Thyroid gland (tissue), 4 donors: Measurements from ENCODE around the gene PSMA8. TPM values are rescaled to one million over a fixed set of nuclear protein-coding genes. Genes with fewer than 3 reads are reported as not detected.

Experiments used
- DNase-seq, 2 donors: peaks; one replicate each; pipeline ENCODE4 v3.0.0-alpha.2; 2019
- H3K27ac ChIP-seq, 3 donors: fragments of 200-600 bp; sonication (generic); 1 replicate in 2 of 3; 2 replicates in 1 of 3; pipeline ENCODE4 v1.5.1; 2016 to 2019; ENCODE audit warnings: mild to moderate bottlenecking in 1 of 3, moderate library complexity in 1 of 3
- H3K27me3 ChIP-seq: fragments of 200-600 bp; sonication (generic); one replicate; pipeline ENCODE4 v1.5.1; 2019
- H3K36me3 ChIP-seq, 2 donors: fragments of 200-600 bp; sonication (generic); one replicate each; pipeline ENCODE4 v1.5.1; 2016 to 2019
- H3K4me1 ChIP-seq, 2 donors: fragments of 200-600 bp; sonication (generic); one replicate each; pipeline ENCODE4 v1.5.1; 2017 to 2019
- H3K4me3 ChIP-seq, 3 donors: fragments of 200-600 bp; sonication (generic); replicated peaks in 1 of 3; 1 replicate in 2 of 3; 2 replicates in 1 of 3; pipeline ENCODE4 v1.5.1; 2016; ENCODE audit warnings: mild to moderate bottlenecking in 1 of 3
- H3K9me3 ChIP-seq: fragments of 200-600 bp; sonication (generic); one replicate; pipeline ENCODE4 v1.5.1; 2017
- CTCF ChIP-seq, 6 experiments: fragments of 200-600 bp in 3 of 6; fragments of 450-650 bp in 3 of 6; sonication (generic) in 3 of 6; IDR thresholded peaks; one replicate each; pipeline ENCODE4 v1.5.1; 2016 to 2019; ENCODE audit warnings: antibody characterized with exemption in 6 of 6, mild to moderate bottlenecking in 2 of 6, inconsistent platforms in 1 of 6, moderate library complexity in 1 of 6
- POLR2A ChIP-seq, 2 donors: fragments of 450-650 bp; IDR thresholded peaks; one replicate each; pipeline ENCODE4 v1.6.1; 2017; ENCODE audit warnings: antibody characterized with exemption in 2 of 2, mild to moderate bottlenecking in 2 of 2, moderate library complexity in 1 of 2
- WGBS, 2 donors: methylation state at CpG; one replicate each; pipeline ENCODE4 v1.1.5; 2017; 5-methylcytosine and 5-hydroxymethylcytosine counted together
- intact Hi-C: fragments of 100-400 bp; cut with DNase I; formaldehyde crosslinking; loops from one replicate; pipeline ENCODE4 v1.15.1; 2023
- total RNA-seq, 4 donors: library from RNA; depleted of rRNA; stranded (reverse); fragments of >200 nt; gene quantifications; one replicate each; pipeline ENCODE4 v1.2.3, GENCODE V29; 2016

The PSMA8 gene
- total RNA-seq, 4 donors from 2014 or later, result 0.40 TPM; not detected in 3

DNA sequence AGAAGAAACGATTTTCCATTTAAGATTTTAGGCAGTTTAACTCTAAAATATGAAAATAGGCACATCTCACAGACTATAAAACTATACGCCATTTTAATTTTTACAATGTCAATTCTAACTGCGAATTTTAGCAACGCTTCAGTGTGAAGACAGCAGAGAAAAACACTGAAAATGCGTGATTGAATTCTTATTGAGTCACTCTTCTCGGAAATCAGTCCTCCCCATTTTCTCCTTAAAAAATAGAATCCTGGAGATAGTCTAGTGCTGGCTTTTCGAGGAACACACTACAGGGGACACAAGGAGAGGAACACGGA, 92.2 kb downstream of the PSMA8 start:
- Histone ChIP-seq H3K9me3 (no peaks in the 10 kb centered on the region), H3K4me1 (peaks cover 7% of the 10 kb centered on the region in 2 donors), H3K36me3 (no peaks in the 10 kb centered on the region), H3K27me3 (no peaks in the 10 kb centered on the region), H3K27ac (peak overlapping the region in 2 of 3 donors; percentile 45 to 64), H3K4me3 (peak overlapping the region in 2 of 3 donors; percentile 81 to 91)
- 21% methylated on average over 8 of the region's 8 CpGs for WGBS, 2 donors
- DNase-seq, result no peak
- intact Hi-C loops, result loop anchor here (10.0 kb wide), 1 partner anchor 131 kb away; the partner anchor contains the start of gene SS18
- no peak for TF ChIP-seq POLR2A (IDR thresholded peaks at IDR 0.05)
- no peak for TF ChIP-seq CTCF (IDR thresholded peaks at IDR 0.05)

DNA sequence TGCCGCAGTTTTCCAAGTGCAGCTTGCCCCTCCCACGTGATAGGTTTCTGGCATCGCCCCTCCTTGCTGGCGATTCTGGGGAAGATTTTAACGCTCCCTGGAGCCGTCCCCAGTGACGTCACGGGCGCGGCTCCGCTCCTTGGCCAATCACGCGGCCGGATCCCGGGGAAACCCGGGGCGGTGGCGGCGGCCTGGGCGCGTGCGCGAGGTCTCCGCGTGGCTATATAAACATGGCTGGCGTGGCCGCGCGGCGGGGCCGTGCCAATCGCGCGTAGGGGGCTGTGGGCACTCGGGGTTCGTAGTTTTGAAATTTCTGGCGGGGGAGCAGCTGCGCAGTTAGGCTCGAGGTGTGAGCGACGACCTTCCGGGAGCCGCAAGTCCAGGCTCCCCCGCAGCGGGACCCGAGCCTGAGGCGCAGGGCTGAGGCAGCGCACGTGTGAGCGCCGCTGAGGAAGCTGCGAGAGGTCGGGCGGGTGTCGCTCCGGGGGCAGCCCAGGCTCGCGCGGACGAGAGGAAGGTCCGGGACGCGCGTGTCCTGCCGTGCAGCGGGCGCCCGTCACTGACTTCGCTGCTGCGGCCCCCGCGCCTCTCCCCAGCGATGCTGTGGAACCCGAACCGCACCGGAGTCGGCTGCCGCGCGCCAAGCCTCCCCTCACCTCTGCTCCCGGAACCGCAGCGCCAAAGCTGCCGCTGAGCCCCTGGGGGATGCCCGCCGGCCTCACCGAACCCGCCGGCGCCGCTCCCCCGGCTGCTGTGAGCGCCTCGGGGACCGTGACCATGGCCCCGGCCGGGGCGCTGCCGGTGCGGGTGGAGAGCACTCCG, 92.8 kb downstream of the PSMA8 start, which contains the start of gene TAF4B:
Gene TAF4B (plus strand): TSS at position 217 of the 822 bp plus-strand sequence. CDS start 489 bp downstream, at position 706.
- DNase-seq, result peak; percentile 96
- Histone ChIP-seq H3K27me3 (no peaks in the 10 kb centered on the region), H3K4me1 (peaks cover 7% of the 10 kb centered on the region in 2 donors), H3K27ac (peak within 1 kb of the TSS in 2 of 3 donors; percentile 45 to 64), H3K4me3 (peak within 1 kb of the TSS; percentile 72 to 91 (median 81)), H3K36me3 (no peaks in the 10 kb centered on the region), H3K9me3 (no peaks in the 10 kb centered on the region)
- peak in 1 of 6 experiments; percentile 18 for TF ChIP-seq CTCF (IDR thresholded peaks at IDR 0.05)
- TF ChIP-seq POLR2A (IDR thresholded peaks at IDR 0.05), result peak in 1 of 2 donors; percentile 94
- intact Hi-C loops, result loop anchor here (10.0 kb wide), 1 partner anchor 132 kb away; the partner anchor contains the start of gene SS18
- WGBS, 2 donors, result 0% methylated on average over 1 to 32 of the region's 101 CpGs

GRCh38 chr18:26227051-26227670, 93.5 kb downstream of the PSMA8 start:
- peaks cover 7% of the 10 kb centered on the region in 2 donors for H3K4me1 ChIP-seq
- no peaks in the 10 kb centered on the region for H3K27me3 ChIP-seq
- H3K4me3 ChIP-seq, result peak overlapping the region; percentile 72 to 91 (median 81)
- peak in 1 of 2 donors; percentile 10 for DNase-seq
- 27 to 29% methylated on average over 18 of the region's 28 CpGs for WGBS, 2 donors
- no peaks in the 10 kb centered on the region for H3K36me3 ChIP-seq
- TF ChIP-seq CTCF (IDR thresholded peaks at IDR 0.05), result no peak
- TF ChIP-seq POLR2A (IDR thresholded peaks at IDR 0.05), result no peak
- intact Hi-C loops, result loop anchor here (10.0 kb wide), 1 partner anchor 132 kb away; the partner anchor contains the start of gene SS18
- no peaks in the 10 kb centered on the region for H3K9me3 ChIP-seq
- H3K27ac ChIP-seq, result peak overlapping the region in 2 of 3 donors; percentile 45 to 64

DNA sequence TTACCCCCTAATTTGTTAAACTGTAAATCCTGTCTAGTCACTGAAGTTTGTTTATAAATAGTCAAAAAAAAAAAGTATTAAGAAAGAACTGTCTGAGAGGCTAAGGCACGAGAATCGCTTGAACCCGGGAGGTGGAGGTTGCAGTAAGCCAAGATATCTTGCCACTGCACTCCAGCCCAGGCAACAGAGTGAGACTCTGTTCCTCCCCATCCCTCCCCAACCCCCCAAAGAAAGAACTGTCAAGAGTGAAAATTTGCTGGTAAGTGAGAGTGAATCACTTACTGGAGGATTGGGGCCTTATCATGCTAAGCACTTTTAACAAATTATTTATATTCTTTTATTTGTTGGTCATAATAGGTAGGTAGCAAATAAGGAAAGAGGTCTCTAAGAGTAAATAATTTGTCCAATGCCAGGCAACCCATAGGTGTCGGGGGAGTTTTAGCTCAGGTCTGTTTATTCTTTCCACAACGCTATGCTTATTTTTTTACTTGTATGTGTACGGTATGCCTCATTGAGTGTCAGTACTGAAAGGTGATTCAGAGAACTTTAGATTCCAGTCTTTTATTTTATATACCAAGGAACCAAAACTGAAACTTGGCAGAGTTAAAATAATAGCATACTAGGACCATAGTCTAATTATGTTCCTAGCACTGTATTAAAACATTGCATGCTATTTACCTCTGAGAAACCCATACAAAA, 95.0 kb downstream of the PSMA8 start:
- peaks cover 7% of the 10 kb centered on the region in 2 donors for H3K4me1 ChIP-seq
- TF ChIP-seq CTCF (IDR thresholded peaks at IDR 0.05) (no peak), POLR2A (IDR thresholded peaks at IDR 0.05) (no peak)
- no peak for DNase-seq
- WGBS, 2 donors, result 94% methylated on average over 6 of the region's 6 CpGs
- intact Hi-C loops, result loop anchor here (10.0 kb wide), 1 partner anchor 134 kb away; the partner anchor contains the start of gene SS18
- H3K9me3 ChIP-seq, result no peaks in the 10 kb centered on the region
- no peak overlapping the region for H3K4me3 ChIP-seq
- no peaks in the 10 kb centered on the region for H3K27me3 ChIP-seq
- no peaks in the 10 kb centered on the region for H3K36me3 ChIP-seq
- no peak overlapping the region for H3K27ac ChIP-seq
